NCI-H510A treated with DMSO at 0.1 percent for 48 hours (cell line): Measurements from ENCODE around the gene SNRPD3.
"Not testable (repeated sequence)": the region's sequence is repeated elsewhere in the genome, so short reads cannot be mapped to it uniquely, and the experiment has no call there.

Experiments used
- DNase-seq: peaks from one replicate; lab custom pipeline; 2025; lab: John Stamatoyannopoulos, UW

SNRPD3 gene

GRCh38 chr22:24592058-24592850 is 36.5 kb downstream of the SNRPD3 start:
- no peak for DNase-seq

GRCh38 chr22:24592851-24593558 is 37.2 kb downstream of the SNRPD3 start, which contains the start of gene LRRC75B:
LRRC75B (minus strand) TSS chr22:24593073; CDS start chr22:24593039, 34 bp downstream.
- peak; percentile 37 for DNase-seq

DNA sequence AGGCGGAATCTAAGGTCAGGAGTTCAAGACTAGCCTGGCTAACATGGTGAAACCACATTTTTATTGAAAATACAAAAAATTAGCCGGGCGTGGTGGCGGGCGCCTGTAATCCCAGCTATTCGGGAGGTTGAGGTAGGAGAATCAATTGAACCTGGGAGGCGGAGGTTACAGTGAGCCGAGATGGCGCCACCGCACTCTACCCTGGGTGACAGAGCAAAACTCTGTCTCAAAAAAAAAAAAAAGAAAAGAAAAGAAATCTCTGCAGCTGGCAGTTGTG is 37.7 kb downstream of the SNRPD3 start:
- DNase-seq, result not testable (repeated sequence)

DNA sequence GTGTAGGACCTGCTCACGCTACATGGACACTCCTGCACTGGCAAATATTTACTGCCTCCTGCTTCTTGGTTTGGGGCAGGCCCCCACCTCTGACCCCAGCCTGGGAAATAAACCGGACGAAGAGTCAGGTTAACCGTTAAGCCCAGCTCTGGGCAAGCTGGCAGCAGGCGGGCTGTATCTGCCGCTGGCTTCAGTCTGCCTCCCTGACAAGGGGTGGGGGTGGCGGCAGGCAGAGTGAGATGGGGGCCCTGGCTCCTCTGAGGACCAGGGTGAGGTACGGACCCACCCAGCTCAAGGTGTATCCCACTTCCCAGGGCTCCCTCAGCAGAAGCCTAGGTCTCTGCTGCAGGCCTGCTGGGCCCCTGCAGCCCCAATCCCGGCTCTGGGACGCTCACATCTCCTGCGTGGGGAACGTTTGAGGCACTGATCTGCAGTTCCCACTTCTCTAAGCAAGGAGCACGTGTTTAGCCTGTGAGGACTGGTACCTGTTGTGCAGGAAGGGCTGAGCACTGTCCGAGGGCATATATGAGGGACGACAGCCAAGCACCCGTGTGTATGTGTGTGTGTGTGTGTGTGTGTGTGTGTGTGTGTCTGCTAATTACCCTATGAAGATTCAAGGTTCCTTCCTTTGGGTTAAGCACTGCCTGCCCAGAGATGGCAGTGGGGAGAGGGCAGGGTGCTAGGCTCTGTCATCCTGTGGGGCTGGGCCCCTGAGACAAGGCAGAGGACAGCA is 38.2 kb downstream of the SNRPD3 start:
- no peak for DNase-seq

- DNase-seq, result no peak
Measured at GRCh38 chr22:24594569-24595120, 38.8 kb downstream of the SNRPD3 start.

DNA sequence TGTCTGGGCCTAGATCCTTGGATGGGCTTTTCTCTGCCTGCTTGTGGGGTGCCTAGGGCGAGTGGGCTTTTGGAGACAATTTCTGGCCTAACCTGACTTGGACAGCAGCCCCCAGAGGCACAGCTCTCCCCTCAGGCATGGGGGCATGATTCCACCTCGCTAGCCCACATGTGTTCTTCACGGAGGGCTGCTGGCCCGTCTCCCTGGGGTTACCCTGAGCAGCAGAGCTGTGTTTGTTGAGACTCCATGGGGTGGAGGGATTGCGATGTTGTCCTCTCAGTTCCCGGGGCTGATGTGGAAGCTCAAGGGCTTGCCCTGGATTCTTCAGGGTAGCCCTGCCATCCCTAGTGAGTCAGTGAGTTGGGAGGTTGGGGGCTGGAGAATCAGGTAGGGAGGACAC is 39.4 kb downstream of the SNRPD3 start:
- DNase-seq, result no peak

DNA sequence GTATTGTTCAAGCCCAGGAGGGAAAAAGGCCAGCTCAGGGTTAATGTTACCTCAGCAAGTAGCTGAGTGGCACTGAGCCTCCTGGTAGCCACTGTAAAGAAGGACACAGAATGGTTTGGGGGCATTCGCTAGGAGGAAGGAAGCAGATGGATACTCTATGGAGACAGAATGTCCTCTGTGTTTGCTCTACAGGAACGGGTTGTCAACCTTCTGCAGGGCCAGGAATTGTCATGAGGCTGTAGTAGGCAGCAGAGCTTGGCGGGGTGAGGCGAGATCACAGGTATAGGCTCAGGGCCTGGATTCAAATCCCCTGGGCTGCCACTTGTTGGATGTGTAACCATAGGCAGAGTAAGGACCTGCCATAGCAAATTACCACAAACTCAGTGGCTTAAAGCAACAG is 40.1 kb downstream of the SNRPD3 start:
- no peak for DNase-seq

DNA sequence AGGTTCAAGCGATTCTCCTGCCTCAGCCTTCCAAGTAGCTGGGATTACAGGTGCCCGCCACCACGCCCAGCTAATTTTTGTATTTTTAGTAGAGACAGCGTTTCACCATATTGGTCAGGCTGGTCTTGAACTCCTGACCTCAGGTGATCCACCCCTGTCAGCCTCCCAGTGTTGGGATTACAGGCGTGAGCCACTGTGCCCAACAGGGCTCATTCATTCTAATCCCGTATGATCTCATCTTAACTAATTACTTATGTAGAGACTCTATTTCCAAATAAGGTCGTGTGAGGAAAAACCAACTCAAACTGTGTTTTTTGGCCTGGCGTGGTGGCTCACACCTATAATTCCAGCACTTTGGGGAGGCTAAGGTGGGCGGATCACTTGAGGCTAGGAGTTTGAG is 41.3 kb downstream of the SNRPD3 start:
- DNase-seq, result not testable (repeated sequence)

DNA sequence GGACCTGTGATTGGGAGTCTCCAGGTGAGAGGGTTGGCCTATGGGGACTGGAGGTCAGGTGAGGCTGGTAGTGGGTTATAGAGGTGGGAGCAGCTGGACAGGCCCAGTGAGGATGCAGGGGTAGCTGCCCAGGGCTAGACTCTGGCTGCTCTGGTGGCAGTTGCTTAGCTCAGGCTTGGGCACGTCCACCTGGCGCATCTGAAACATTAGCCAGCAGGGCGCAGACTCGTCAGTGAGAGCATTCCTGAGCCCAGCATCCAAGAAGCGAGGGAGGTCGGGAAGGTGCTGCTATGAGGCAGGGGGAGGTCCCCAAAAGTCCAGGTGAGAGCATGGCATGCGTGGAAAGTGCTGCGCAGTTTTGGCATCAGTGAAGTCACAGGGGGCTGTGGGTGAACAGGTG is 43.7 kb downstream of the SNRPD3 start:
- no peak for DNase-seq

GRCh38 chr22:24599958-24600715 is 44.3 kb downstream of the SNRPD3 start:
- not testable (repeated sequence) for DNase-seq

DNA sequence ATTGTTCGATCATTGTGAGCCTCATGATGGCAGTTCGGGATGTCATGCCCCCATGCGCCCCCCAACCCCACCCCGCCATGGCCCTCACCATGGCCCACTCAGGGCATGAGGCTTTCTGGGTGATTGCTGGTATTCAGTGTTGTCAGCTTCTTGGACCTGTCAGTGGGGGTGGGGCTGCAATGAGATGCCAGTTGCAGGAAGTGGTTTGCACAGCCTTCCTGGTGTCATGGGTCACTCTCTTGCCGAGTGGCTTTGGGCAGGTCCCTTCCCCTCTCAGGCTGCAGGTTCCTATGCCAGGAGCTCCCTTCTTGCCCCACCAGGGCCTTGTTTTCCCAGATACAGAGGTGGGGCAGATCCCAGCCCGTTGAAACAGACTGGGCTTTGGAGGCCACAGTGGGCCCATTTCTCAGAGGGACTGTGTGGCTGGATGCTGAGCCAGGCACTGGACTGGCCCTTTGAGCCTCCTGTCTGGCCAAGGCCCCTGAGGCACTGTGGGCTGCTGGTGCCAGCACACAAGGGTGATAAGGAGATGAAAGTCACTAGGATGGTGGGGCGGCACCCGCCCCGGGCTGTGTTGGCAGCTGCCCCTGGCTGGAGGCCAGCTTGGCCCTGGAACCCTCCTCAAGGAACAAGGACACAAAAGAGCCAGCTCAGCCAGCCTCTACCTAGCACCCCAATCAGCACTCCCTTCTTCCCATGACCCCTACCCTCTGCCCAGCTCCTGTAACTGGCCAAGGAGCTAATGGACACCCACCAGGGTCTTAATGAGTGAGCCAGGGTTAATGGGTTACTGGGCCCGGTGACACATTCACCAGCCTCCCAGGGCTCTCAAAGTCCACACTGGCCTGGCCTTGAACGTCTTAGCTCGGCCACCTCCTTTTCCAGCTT is 45.7 kb downstream of the SNRPD3 start:
- no peak for DNase-seq

DNA sequence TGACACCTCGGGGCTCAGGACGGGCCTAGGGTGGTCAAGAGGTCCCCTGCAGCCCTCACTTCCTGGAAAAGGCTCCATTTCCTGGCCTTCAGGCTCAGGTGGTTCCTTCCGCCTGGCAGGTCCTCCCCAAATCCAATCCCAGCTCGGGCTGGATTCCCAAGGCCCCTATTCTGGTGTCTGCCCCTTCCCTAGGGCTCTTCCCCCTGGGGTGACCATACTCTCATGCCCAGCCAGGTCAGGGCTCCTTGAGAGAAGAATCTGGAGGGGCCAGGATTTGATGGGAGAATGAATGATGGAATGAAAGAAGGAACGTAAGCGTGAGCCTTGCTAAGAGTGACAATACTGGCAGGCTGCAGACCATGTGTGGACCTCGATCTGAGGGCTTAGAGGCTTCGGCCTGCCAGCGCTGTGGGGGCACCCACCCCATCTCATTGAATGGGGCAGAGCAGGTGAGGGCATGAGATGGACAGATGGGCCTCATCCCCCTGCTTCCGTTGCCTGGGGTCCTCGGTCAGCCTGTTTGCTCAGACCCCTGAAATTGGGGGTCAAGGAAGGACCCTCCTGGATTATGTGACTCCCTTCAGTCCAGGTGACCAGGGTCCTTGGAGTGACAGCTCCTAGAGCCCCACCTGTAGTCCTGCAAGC is 46.4 kb downstream of the SNRPD3 start:
- DNase-seq, result not testable (repeated sequence)

- not testable (repeated sequence) for DNase-seq
Measured at GRCh38 chr22:24602847-24603769, 47.3 kb downstream of the SNRPD3 start, which contains the start of gene GGT1. GGT1 (plus strand) TSS chr22:24603193; CDS start chr22:24611082, 7,889 bp downstream.

DNA sequence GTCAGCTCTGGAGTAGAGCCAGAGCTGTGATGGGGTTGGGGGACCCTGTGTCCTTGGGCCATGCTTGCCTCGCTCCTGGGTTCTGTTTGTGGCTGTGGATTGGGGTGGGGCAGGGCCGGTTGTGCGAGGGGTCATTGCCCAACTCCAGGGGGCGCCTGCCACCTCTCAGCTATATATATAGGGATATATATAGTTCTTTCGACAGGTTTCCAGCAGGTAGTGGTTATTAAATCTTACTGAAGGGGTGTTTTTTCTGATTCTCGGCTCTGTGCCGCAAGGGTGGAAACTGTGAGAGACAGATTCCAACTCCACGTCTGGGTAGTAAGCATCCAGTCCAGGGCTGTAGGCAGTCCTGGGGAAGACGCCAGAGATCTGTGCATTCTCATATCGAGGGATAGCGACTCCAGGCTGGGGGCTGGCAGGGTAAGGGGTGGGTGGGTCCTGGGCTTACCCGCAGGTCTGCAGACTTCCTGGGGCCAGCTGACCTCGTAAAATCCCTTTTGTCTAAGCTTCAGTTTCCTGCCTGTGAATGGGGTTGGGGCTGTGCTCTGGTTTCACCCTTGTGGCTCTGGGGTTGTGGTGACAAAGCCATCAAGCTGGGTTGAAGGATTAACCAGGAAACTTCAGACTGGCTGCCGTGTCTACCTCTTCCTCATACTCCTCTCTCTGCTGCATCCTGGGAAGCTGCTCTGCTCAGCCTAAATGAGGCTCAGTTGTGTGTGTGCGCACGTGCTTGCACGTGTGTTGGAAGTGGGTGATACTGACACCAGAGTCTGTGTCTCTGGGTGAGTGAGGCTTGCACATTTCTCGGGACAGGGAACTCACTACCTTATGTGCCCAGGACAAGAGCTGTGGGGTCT is 48.2 kb downstream of the SNRPD3 start:
- DNase-seq, result not testable (repeated sequence)

DNA sequence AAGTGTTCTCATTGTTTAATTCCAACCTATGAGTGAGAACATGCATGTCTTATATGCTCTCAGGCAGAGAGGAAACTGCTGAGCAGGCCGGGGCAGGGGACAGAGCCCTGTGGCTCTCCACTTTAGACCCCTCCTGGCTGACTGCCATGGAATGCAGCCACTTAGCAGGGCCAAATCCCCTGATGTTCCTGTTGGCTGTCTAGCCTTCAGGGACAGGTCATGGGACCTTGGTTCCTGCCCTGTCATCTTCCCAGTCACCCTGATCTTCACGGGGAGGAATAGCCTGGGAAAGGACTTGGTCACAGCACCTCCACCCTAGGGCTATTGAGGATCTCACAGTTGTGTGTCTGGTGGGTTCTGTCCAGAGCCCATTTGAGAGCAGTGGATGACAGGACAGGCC is 50.5 kb downstream of the SNRPD3 start:
- DNase-seq, result not testable (repeated sequence)

DNA sequence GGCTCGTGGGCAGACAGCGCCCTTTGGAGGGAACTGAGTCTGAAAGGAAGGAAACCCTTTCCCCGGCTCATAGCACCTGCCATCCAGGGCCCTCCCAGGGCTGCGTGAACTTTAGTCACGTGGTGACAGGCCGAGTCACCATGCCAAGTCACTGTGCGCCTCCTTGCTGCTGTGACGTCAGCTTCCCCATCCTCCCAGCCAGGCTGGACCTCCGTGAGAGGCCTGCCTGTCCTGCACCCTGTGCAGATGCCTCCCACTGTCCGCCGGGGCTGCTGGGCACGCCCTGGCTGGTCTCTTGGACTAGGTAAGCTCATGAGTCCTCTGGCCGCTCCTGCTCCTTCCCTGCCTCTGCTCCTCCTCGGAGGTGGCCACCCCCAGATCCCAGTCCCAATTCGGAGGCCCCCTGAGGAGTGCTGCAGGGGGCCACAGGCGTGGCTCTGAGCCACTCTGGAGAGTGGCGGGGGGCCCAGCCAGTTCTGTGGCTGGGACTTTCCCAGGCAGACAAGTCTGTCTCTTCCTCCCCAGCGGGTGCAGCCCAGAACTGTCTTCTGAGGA is 51.7 kb downstream of the SNRPD3 start:
- not testable (repeated sequence) for DNase-seq

DNA sequence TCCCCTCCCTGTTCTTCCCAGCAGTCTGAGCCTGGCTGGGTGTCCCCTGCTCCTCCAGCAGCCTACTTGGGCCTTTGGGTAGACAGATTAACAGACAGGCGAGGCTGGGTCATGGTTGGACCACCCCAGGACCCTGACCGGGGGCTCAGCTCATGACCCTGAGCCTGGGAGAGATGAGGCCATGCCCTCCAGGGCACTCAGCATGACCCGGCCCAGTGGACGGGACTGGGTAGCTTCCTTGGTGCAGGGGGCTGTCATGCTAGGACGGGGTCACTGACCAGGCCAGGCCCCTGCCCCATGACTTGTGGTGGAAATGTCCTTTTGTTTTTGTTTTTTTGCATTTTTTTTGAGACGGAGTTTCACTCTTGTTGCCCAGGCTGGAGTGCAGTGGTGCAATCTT is 52.5 kb downstream of the SNRPD3 start:
- not testable (repeated sequence) for DNase-seq

DNA sequence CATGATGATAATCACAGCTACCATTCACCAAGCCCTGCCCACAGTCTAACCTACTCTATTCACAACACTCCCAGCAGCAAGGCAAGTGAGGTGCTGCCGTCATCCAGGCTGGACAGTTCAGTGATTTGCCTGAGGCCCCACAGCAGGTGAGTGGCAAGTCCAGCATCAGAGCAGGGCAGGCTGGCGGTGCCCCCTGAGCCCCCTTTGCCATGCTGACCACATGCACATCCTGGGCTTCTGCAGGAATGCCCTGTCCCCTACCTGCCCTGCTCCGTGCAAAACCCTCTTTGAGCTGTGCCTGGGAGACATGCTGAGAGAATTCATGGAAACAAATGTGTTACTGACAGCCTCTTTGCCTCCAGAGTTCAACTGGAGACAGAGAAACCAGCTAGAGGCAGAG is 54.1 kb downstream of the SNRPD3 start:
- DNase-seq, result not testable (repeated sequence)
